Loucy (cell line): Measurements from ENCODE around the gene CFAP206.

Source experiments
- H2AFZ ChIP-seq: fragments of 200-600 bp; sonication (generic); 2 replicates; pipeline ENCODE4 v1.6.0; 2016; ENCODE audit warnings: antibody characterized with exemption, mild to moderate bottlenecking, low read length, moderate library complexity
- H3F3A ChIP-seq: fragments of 200-600 bp; 2 replicates; pipeline ENCODE4 v1.6.0; 2016; ENCODE audit warnings: antibody characterized with exemption, low read depth, mild to moderate bottlenecking
- H3K27me3 ChIP-seq: fragments of 200-600 bp; sonication (generic); 2 replicates; pipeline ENCODE4 v1.6.1; 2014; ENCODE audit warnings: low read length, mild to moderate bottlenecking; ENCODE audit not compliant: insufficient read depth, poor library complexity, severe bottlenecking
- H3K36me3 ChIP-seq: fragments of 200-600 bp; sonication (generic); 2 replicates; pipeline ENCODE4 v1.6.1; 2016; ENCODE audit warnings: low read length; ENCODE audit not compliant: insufficient read depth
- H3K4me1 ChIP-seq: fragments of 200-600 bp; sonication (generic); 2 replicates; pipeline ENCODE4 v1.5.1; 2014; ENCODE audit warnings: low read length, mild to moderate bottlenecking; ENCODE audit not compliant: insufficient read depth, poor library complexity, severe bottlenecking
- H3K4me2 ChIP-seq: fragments of 200-600 bp; sonication (generic); 2 replicates; pipeline ENCODE4 v1.6.0; 2014; ENCODE audit warnings: antibody characterized with exemption, low read length, low read depth, mild to moderate bottlenecking; ENCODE audit not compliant: poor library complexity, severe bottlenecking
- H3K4me3 ChIP-seq: fragments of 200-600 bp; sonication (generic); 2 replicates; pipeline ENCODE4 v1.5.1; 2014; ENCODE audit warnings: low read length, mild to moderate bottlenecking, mixed read lengths; ENCODE audit not compliant: poor library complexity, severe bottlenecking
- H3K79me2 ChIP-seq: fragments of 200-600 bp; sonication (generic); 2 replicates; pipeline ENCODE4 v1.6.1; 2014; ENCODE audit warnings: low read length; ENCODE audit not compliant: insufficient read depth
- H3K9ac ChIP-seq: fragments of 200-600 bp; sonication (generic); 2 replicates; pipeline ENCODE4 v1.6.0; 2014; ENCODE audit warnings: mild to moderate bottlenecking, low read depth, low read length, moderate library complexity; ENCODE audit not compliant: poor library complexity, severe bottlenecking
- H3K9me2 ChIP-seq: fragments of 200-600 bp; sonication (generic); replicated peaks from 2 replicates; pipeline ENCODE4 v1.6.1; 2016; ENCODE audit warnings: low read depth, low read length, mixed read lengths
- H3K9me3 ChIP-seq: fragments of 200-600 bp; sonication (generic); 2 replicates; pipeline ENCODE4 v1.6.1; 2014; ENCODE audit warnings: mild to moderate bottlenecking, antibody characterized with exemption, low read length, low read depth; ENCODE audit not compliant: insufficient read depth
- H4K20me1 ChIP-seq: fragments of 200-600 bp; sonication (generic); 2 replicates; pipeline ENCODE4 v1.6.0; 2014; ENCODE audit warnings: antibody characterized with exemption, low read length, mild to moderate bottlenecking; ENCODE audit not compliant: insufficient read depth, poor library complexity, severe bottlenecking
- CTCF ChIP-seq: fragments of 200-600 bp; sonication (generic); conservative IDR thresholded peaks from 2 replicates; pipeline ENCODE4 v1.5.1; 2014; ENCODE audit warnings: mild to moderate bottlenecking, antibody characterized with exemption, low read length
- EZH2phosphoT487 ChIP-seq: fragments of 200-600 bp; IDR thresholded peaks from 2 replicates; pipeline ENCODE4 v1.6.1; 2018; ENCODE audit warnings: antibody characterized with exemption, mild to moderate bottlenecking, moderate library complexity, borderline replicate concordance

Gene CFAP206

GRCh38 chr6:87393026-87393622, 14.6 kb upstream of the CFAP206 start:
- no peak overlapping the region for H2AFZ ChIP-seq
- H3F3A ChIP-seq, result no peaks in the 10 kb centered on the region
- no peaks in the 10 kb centered on the region for H3K79me2 ChIP-seq
- H3K9me3 ChIP-seq, result no peaks in the 10 kb centered on the region
- no peaks in the 10 kb centered on the region for H3K27me3 ChIP-seq
- no peaks in the 10 kb centered on the region for H4K20me1 ChIP-seq
- H3K4me1 ChIP-seq, result no peaks in the 10 kb centered on the region
- TF ChIP-seq CTCF, result peak; percentile 80
- TF ChIP-seq EZH2phosphoT487, result no peak
- no peaks in the 10 kb centered on the region for H3K9me2 ChIP-seq
- H3K36me3 ChIP-seq, result no peaks in the 10 kb centered on the region
- no peak overlapping the region for H3K4me3 ChIP-seq
- no peak overlapping the region for H3K9ac ChIP-seq
- no peak overlapping the region for H3K4me2 ChIP-seq

- Histone ChIP-seq H3K79me2 (no peaks in the 10 kb centered on the region), H3K4me3 (no peak overlapping the region), H4K20me1 (no peaks in the 10 kb centered on the region), H3K9ac (no peak overlapping the region), H3F3A (no peaks in the 10 kb centered on the region), H3K4me2 (no peak overlapping the region), H3K36me3 (no peaks in the 10 kb centered on the region), H2AFZ (no peak overlapping the region), H3K9me3 (no peaks in the 10 kb centered on the region), H3K27me3 (no peaks in the 10 kb centered on the region), H3K4me1 (no peaks in the 10 kb centered on the region), H3K9me2 (no peaks in the 10 kb centered on the region)
- no peak for TF ChIP-seq CTCF
- no peak for TF ChIP-seq EZH2phosphoT487
Observed at GRCh38 chr6:87395431-87395830, 12.3 kb upstream of the CFAP206 start.

- TF ChIP-seq CTCF (no peak), EZH2phosphoT487 (no peak)
- Histone ChIP-seq H3K4me2 (no peak overlapping the region), H3K9me2 (no peaks in the 10 kb centered on the region), H3K9me3 (no peaks in the 10 kb centered on the region), H3K79me2 (no peaks in the 10 kb centered on the region), H2AFZ (no peak overlapping the region), H3K4me1 (no peaks in the 10 kb centered on the region), H3F3A (no peaks in the 10 kb centered on the region), H3K4me3 (no peak overlapping the region), H3K36me3 (no peaks in the 10 kb centered on the region), H3K9ac (no peak overlapping the region), H3K27me3 (no peaks in the 10 kb centered on the region), H4K20me1 (no peaks in the 10 kb centered on the region)
Observed at GRCh38 chr6:87396595-87397392, 11.0 kb upstream of the CFAP206 start.
